Pancreas (tissue), 10 donors: Measurements from ENCODE around the gene CHI3L2. TPM values are rescaled to one million over a fixed set of nuclear protein-coding genes. Genes with fewer than 3 reads are reported as not detected.
A peak's percentile ranks its signal among the peaks of the same experiment; 100 is the strongest.

ENCODE experiments used
- ATAC-seq, 4 donors: fragments of 200-7000 bp; cut with Tn5 transposase; one replicate each; pipeline versions ENCODE4 v1.8.0 to v1.9.1; 2020; ENCODE audit warnings: mild to moderate bottlenecking in 4 of 4, moderate library complexity in 4 of 4
- DNase-seq, 6 donors: peaks; one replicate each; pipeline ENCODE4 v3.0.0-alpha.2; 2020
- FAIRE-seq: peaks from 2 replicates; lab custom pipeline; 2012; peaks lifted over from hg19 to GRCh38; lab: Jason Lieb, UNC
- H3K27ac ChIP-seq, 4 donors: fragments of 200-600 bp; sonication (generic); 1 replicate in 3 of 4; 2 replicates in 1 of 4; pipeline versions ENCODE4 v1.5.0 to v1.8.0; 2020
- H3K27me3 ChIP-seq, 4 donors: fragments of 200-600 bp; one replicate each; pipeline ENCODE4 v1.8.0; 2021
- H3K36me3 ChIP-seq, 3 donors: fragments of 200-600 bp; sonication (generic) in 1 of 3; one replicate each; pipeline versions ENCODE4 v1.5.0 to v1.8.0; 2020 to 2021
- H3K4me1 ChIP-seq, 3 donors: fragments of 200-600 bp; one replicate each; pipeline ENCODE4 v1.8.0; 2021
- H3K4me3 ChIP-seq, 4 donors: fragments of 200-600 bp; sonication (generic) in 2 of 4; one replicate each; pipeline versions ENCODE4 v1.5.0 to v1.8.0; 2020 to 2021
- H3K9me3 ChIP-seq, 4 donors: fragments of 200-600 bp; one replicate each; pipeline ENCODE4 v1.8.0; 2021
- CTCF ChIP-seq, 4 donors: fragments of 200-600 bp; sonication (generic) in 3 of 4; IDR thresholded peaks; one replicate each; pipeline versions ENCODE4 v1.5.0 to v1.8.0; 2021; ENCODE audit warnings: antibody characterized with exemption in 4 of 4
- WGBS, 2 donors: extraction: QIAGEN DNeasy Blood & Tissue Kit; methylation state at CpG; one replicate each; pipeline ENCODE4 v1.1.7; 2013; 5-methylcytosine and 5-hydroxymethylcytosine counted together
- intact Hi-C, 3 donors: fragments of 100-400 bp; cut with DNase I; formaldehyde crosslinking; loops; one replicate each; pipeline versions ENCODE4 v1.11.1 to v1.14.2; 2022
- polyA plus RNA-seq, 2 donors: library from polyadenylated mRNA; stranded (reverse); fragments of 200-250 nt; gene quantifications; one replicate each; pipeline ENCODE4 v1.2.3, GENCODE V29; 2013
- total RNA-seq, 6 donors: library from RNA; stranded (reverse); fragmentation: NEBNext Ultra II Directional in 4 of 6; extraction: Animal tissue kit (Norgen Biotek cat#: 25700) in 4 of 6; gene quantifications; one replicate each; pipeline versions ENCODE4 v1.2.1 to v1.2.4, GENCODE V29; 2021 to 2023
- donor health status: healthy with polysubstance abuse.
- donor health status: DM: no; HTN: no; CAD: no; lungs with moderate emphysema.
- donor health status: DM: no; HTN: no; CAD: no.
- donor health status: control.
- donor health status: control.
- donor health status: Bipolar disorder and iron deficiency.
- donor health status: DM: yes; HTN: yes; CAD: no.
- donor health status: DM: no; HTN: no; CAD: no.
- donor health status: DM: no; HTN: no; CAD: no.
- donor health status: DM: yes; HTN: yes; CAD: no.

Gene CHI3L2
- total and polyA plus RNA-seq, 8 donors, result 0.07 to 1.2 (median 0.66) TPM; not detected in 3

GRCh38 chr1:111225091-111225490 is 2.4 kb upstream of the CHI3L2 start:
- DNase-seq (no peak), FAIRE-seq (no peak), ATAC-seq (no peak)
- peaks cover 0 to 12% (median 7%) of the 10 kb centered on the region in 3 donors for H3K4me1 ChIP-seq
- no peaks in the 10 kb centered on the region for H3K27me3 ChIP-seq
- intact Hi-C loops, result loop anchor here in 1 of 3 donors (10.0 kb wide), 1 partner anchor 540 kb away; no protein-coding TSS in a partner anchor
- H3K27ac ChIP-seq, result no peak overlapping the region
- no peak for TF ChIP-seq CTCF (IDR thresholded peaks at IDR 0.05)
- no peak overlapping the region for H3K4me3 ChIP-seq
- H3K9me3 ChIP-seq, result no peaks in the 10 kb centered on the region
- H3K36me3 ChIP-seq, result no peaks in the 10 kb centered on the region

GRCh38 chr1:111225717-111226400 is 1.7 kb upstream of the CHI3L2 start:
- 36 to 57% methylated on average over 6 of the region's 6 CpGs for WGBS, 2 donors
- intact Hi-C loops, result loop anchor here in 1 of 3 donors (10.0 kb wide), 1 partner anchor 539 kb away; no protein-coding TSS in a partner anchor
- FAIRE-seq, result no peak
- no peak for ATAC-seq
- Histone ChIP-seq H3K9me3 (no peaks in the 10 kb centered on the region), H3K27ac (no peak overlapping the region), H3K4me3 (no peak overlapping the region), H3K27me3 (no peaks in the 10 kb centered on the region), H3K4me1 (peaks cover 0 to 12% (median 7%) of the 10 kb centered on the region in 3 donors), H3K36me3 (no peaks in the 10 kb centered on the region)
- TF ChIP-seq CTCF (IDR thresholded peaks at IDR 0.05), result no peak
- DNase-seq, result no peak

DNA sequence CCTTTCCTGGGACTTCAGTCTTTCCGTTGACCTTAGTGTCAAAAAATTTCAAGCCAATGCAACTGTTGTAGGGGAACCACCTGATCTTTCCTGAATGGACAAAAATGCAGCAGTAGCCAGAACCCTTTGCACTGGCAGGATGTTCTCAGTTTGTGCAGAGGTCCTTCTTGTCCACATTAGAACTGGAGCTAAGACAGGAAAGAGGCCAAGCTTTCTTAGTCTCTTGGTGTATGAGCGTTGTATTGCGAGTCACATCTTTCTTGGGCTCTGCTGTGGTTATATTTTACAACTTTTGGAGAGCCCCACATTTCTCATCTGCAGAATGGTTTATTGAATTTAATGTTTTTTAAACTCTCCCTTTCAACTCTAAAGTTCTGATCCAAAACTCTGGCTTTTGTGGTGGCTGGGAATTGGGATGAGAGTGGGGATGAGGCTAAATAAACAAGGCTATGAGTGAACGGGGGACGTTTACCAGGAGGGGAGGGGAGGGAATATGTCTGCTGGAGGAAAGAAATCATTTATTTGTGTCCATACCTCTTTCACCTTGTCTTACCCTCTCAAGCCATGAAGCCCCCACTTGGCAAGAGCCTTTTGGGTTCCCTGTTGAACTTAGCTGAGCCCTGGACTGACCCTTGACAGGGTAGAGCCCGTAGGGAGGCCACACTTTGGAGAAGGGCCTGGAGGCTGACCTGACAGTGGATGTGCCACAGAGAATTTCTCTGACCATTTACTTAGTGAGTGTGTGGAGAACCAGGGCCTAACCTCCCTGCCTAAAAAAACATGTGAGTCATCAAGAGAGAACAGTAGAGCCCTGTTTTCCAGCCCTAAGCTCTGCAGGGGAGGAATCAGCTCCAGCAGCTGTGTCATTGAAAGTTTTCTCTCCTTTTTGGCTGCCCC is 586 bp downstream of the CHI3L2 start:
- H3K9me3 ChIP-seq, result no peaks in the 10 kb centered on the region
- peak; percentile 76 to 96 (median 94) for ATAC-seq
- DNase-seq, result peak in 2 of 6 donors; percentile 25 to 38
- no peaks in the 10 kb centered on the region for H3K27me3 ChIP-seq
- 73 to 76% methylated on average over 6 of the region's 6 CpGs for WGBS, 2 donors
- FAIRE-seq, result no peak
- H3K4me1 ChIP-seq, result peaks cover 0 to 7% (median 5%) of the 10 kb centered on the region in 3 donors
- no peak overlapping the region for H3K4me3 ChIP-seq
- intact Hi-C loops, result loop anchor here in 1 of 3 donors (10.0 kb wide), 1 partner anchor 537 kb away; no protein-coding TSS in a partner anchor
- TF ChIP-seq CTCF (IDR thresholded peaks at IDR 0.05), result no peak
- H3K36me3 ChIP-seq, result no peaks in the 10 kb centered on the region
- H3K27ac ChIP-seq, result peak overlapping the region; percentile 1 to 71 (median 66)

DNA sequence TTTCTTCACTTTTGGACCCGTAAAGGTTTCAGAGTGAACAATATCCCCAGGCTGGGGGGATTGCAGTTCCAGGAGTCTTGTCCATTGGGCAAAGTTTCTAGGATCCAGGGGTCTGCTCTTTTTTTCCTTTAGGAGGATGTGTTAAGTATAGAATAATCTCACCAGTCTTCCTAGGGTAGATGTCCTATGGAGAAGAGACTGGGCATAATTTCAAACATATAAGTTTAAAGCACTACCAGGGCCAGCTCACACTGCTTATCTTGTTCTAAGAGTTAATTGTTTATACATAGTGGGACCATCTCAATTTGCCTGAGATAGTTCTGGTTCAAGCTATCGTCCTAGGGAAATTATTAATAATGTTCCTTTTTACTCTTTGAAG is 1.2 kb downstream of the CHI3L2 start:
- intact Hi-C loops, result loop anchor here in 1 of 3 donors (10.0 kb wide), 1 partner anchor 536 kb away; no protein-coding TSS in a partner anchor
- Histone ChIP-seq H3K36me3 (no peaks in the 10 kb centered on the region), H3K9me3 (no peaks in the 10 kb centered on the region), H3K27me3 (no peaks in the 10 kb centered on the region), H3K4me1 (peaks cover 0 to 7% (median 5%) of the 10 kb centered on the region in 3 donors), H3K4me3 (no peak overlapping the region), H3K27ac (peak overlapping the region; percentile 1 to 71 (median 66))
- no peak for TF ChIP-seq CTCF (IDR thresholded peaks at IDR 0.05)
- WGBS, 2 donors, result 68 to 84% methylated on average over 2 of the region's 2 CpGs
- FAIRE-seq (no peak), ATAC-seq (no peak), DNase-seq (no peak)
